ENCODE results near the gene YBX3. TPM values are rescaled to one million over a fixed set of nuclear protein-coding genes. Genes with fewer than 3 reads are reported as not detected.

The YBX3 gene
- total RNA-seq, 1 donor from 2014 or later: 371 TPM

GRCh38 chr12:10726945-10727344 lies 3.8 kb upstream of the YBX3 start:
- DNase-seq (ENCODE audit: low spot score) (no peak), ATAC-seq (no peak)
- intact Hi-C loops (cut with DNase I): no loop called here

GRCh38 chr12:10725003-10725402 lies 1.9 kb upstream of the YBX3 start:
- intact Hi-C loops (cut with DNase I): no loop called here
- DNase-seq (ENCODE audit: low spot score) (no peak), ATAC-seq (no peak)

- DNase-seq (ENCODE audit: low spot score): peak; percentile 67
- intact Hi-C loops (cut with DNase I): loop anchor here (2.0 kb wide), 1 partner anchor 26 kb away; no protein-coding TSS in a partner anchor
- peak; percentile 39 for ATAC-seq
Measured at GRCh38 chr12:10722502-10722904, 620 bp downstream of the YBX3 start.

GRCh38 chr12:10721651-10722501 lies 1.2 kb downstream of the YBX3 start:
- intact Hi-C loops (cut with DNase I): loop anchor here (2.0 kb wide), 1 partner anchor 27 kb away; no protein-coding TSS in a partner anchor
- peak; percentile 97 for DNase-seq (ENCODE audit: low spot score)
- peak; percentile 97 for ATAC-seq

GRCh38 chr12:10720974-10721650 lies 2.0 kb downstream of the YBX3 start:
- no peak for DNase-seq (ENCODE audit: low spot score)
- intact Hi-C loops (cut with DNase I): no loop called here
- ATAC-seq: no peak

GRCh38 chr12:10719482-10719881 lies 3.6 kb downstream of the YBX3 start:
- ATAC-seq (no peak), DNase-seq (ENCODE audit: low spot score) (no peak)
- intact Hi-C loops (cut with DNase I): no loop called here

GRCh38 chr12:10718279-10718821 lies 4.8 kb downstream of the YBX3 start:
- ATAC-seq (no peak), DNase-seq (ENCODE audit: low spot score) (no peak)
- intact Hi-C loops (cut with DNase I): no loop called here

- DNase-seq (ENCODE audit: low spot score): no peak
- intact Hi-C loops (cut with DNase I): no loop called here
- no peak for ATAC-seq
Measured at GRCh38 chr12:10717410-10717809, 5.7 kb downstream of the YBX3 start.

- DNase-seq (ENCODE audit: low spot score) (peak; percentile 82), ATAC-seq (peak; percentile 89)
- intact Hi-C loops (cut with DNase I): no loop called here
Measured at GRCh38 chr12:10716704-10717315, 6.3 kb downstream of the YBX3 start.

- intact Hi-C loops (cut with DNase I): no loop called here
- DNase-seq (ENCODE audit: low spot score): no peak
- ATAC-seq: no peak
Measured at GRCh38 chr12:10716277-10716676, 6.8 kb downstream of the YBX3 start.

- DNase-seq (ENCODE audit: low spot score) (no peak), ATAC-seq (no peak)
- intact Hi-C loops (cut with DNase I): no loop called here
Measured at GRCh38 chr12:10715491-10715890, 7.6 kb downstream of the YBX3 start.

- DNase-seq (ENCODE audit: low spot score): no peak
- ATAC-seq: no peak
- intact Hi-C loops (cut with DNase I): no loop called here
Measured at GRCh38 chr12:10709808-10710207, 13.3 kb downstream of the YBX3 start.

- no peak for ATAC-seq
- intact Hi-C loops (cut with DNase I): no loop called here
Measured at GRCh38 chr12:10708862-10709261, 14.3 kb downstream of the YBX3 start.

GRCh38 chr12:10705655-10706054 lies 17.5 kb downstream of the YBX3 start:
- peak; percentile 81 for ATAC-seq
- DNase-seq (ENCODE audit: low spot score): no peak
- intact Hi-C loops (cut with DNase I): no loop called here

More at GRCh38 chr12:10708862-10709261, 14.3 kb downstream of the YBX3 start:
- DNase-seq (ENCODE audit: low spot score): no peak

- no peak for ATAC-seq
- intact Hi-C loops (cut with DNase I): no loop called here
- DNase-seq (ENCODE audit: low spot score): no peak
Measured at GRCh38 chr12:10701843-10702242, 21.3 kb downstream of the YBX3 start.

- DNase-seq (ENCODE audit: low spot score) (no peak), ATAC-seq (no peak)
- intact Hi-C loops (cut with DNase I): no loop called here
Measured at GRCh38 chr12:10701131-10701681, 21.9 kb downstream of the YBX3 start.

GRCh38 chr12:10700581-10700980 lies 22.5 kb downstream of the YBX3 start:
- DNase-seq (ENCODE audit: low spot score): no peak
- no peak for ATAC-seq
- intact Hi-C loops (cut with DNase I): no loop called here

GRCh38 chr12:10697862-10698261 lies 25.3 kb downstream of the YBX3 start:
- ATAC-seq (no peak), DNase-seq (ENCODE audit: low spot score) (no peak)
- intact Hi-C loops (cut with DNase I): no loop called here

GRCh38 chr12:10697156-10697555 lies 26.0 kb downstream of the YBX3 start:
- no peak for DNase-seq (ENCODE audit: low spot score)
- intact Hi-C loops (cut with DNase I): no loop called here
- ATAC-seq: no peak

Measured in sciatic nerve (tissue), 2 donors.